A549 (cell line): ENCODE results near the gene KCND3. TPM values are rescaled to one million over a fixed set of nuclear protein-coding genes. Genes with fewer than 3 reads are reported as not detected.

Experiments used
- ATAC-seq, 2 experiments: fragments of 200-7000 bp in 1 of 2; fragments of >200 bp in 1 of 2; cut with Nextera tagmentation in 1 of 2; cut with Tn5 transposase in 1 of 2; 3 replicates each; pipeline versions ENCODE4 v1.8.0 to v1.9.1; 2018 to 2020; ENCODE audit warnings: mild to moderate bottlenecking in 1 of 2, moderate library complexity in 1 of 2
- CTCF ChIA-PET: fragments of 300-600 bp; sonication (Branson Sonifier 250); formaldehyde crosslinking; extraction: SDS; loops from one replicate; lab custom pipeline; 2021; ENCODE audit warnings: antibody characterized with exemption, inconsistent platforms; lab: Yijun Ruan, JAX
- POLR2A ChIA-PET: fragments of 350-600 bp; formaldehyde crosslinking; extraction: SDS; loops from one replicate; lab custom pipeline; 2021; ENCODE audit warnings: antibody characterized with exemption, inconsistent platforms; lab: Yijun Ruan, JAX
- DNase-seq, 2 experiments: peaks; one replicate each; pipeline versions ENCODE4 v3.0.0 to v3.0.0-alpha.2; 2011 to 2016; ENCODE audit warnings: low read depth in 1 of 2, low spot score in 1 of 2
- FAIRE-seq: peaks from 2 replicates; lab custom pipeline; 2011; peaks lifted over from hg19 to GRCh38; lab: Jason Lieb, UNC
- H3K27ac ChIP-seq, 2 experiments: fragments of >200 bp; sonication (Bioruptor Twin); formaldehyde crosslinking; 3 replicates each; pipeline ENCODE4 v1.5.1; 2016 to 2017
- H3K4me1 ChIP-seq: fragments of >200 bp; sonication (Bioruptor Twin); formaldehyde crosslinking; 3 replicates; pipeline ENCODE4 v1.6.1; 2016
- H3K4me2 ChIP-seq: fragments of >200 bp; sonication (Bioruptor Twin); formaldehyde crosslinking; 3 replicates; pipeline ENCODE4 v1.6.1; 2016
- H3K4me3 ChIP-seq: fragments of >200 bp; sonication (Bioruptor Twin); formaldehyde crosslinking; 3 replicates; pipeline ENCODE4 v1.5.1; 2016
- H3K9me3 ChIP-seq: fragments of >200 bp; sonication (Bioruptor Twin); formaldehyde crosslinking; 3 replicates; pipeline ENCODE4 v1.6.1; 2016
- BHLHE40 ChIP-seq: IDR thresholded peaks from 2 replicates; pipeline ENCODE4 v1.6.1; 2012; ENCODE audit warnings: low read depth, low read length, inconsistent platforms
- CEBPB ChIP-seq, 2 experiments: fragments of >200 bp in 1 of 2; sonication (Bioruptor Twin) in 1 of 2; formaldehyde crosslinking in 1 of 2; IDR thresholded peaks; 2 replicates each; pipeline ENCODE4 v1.6.1; 2012 to 2016
- CHD2 ChIP-seq: fragments of 150-350 bp; IDR thresholded peaks from 2 replicates; pipeline ENCODE4 v1.6.1; 2014; ENCODE audit warnings: low read length; ENCODE audit not compliant: partially characterized antibody
- E2F6 ChIP-seq: IDR thresholded peaks from 2 replicates; pipeline ENCODE4 v1.6.1; 2012; ENCODE audit warnings: low read depth, borderline replicate concordance
- EHF ChIP-seq: fragments of 250-450 bp; sonication (Bioruptor Pico); IDR thresholded peaks from 2 replicates; pipeline ENCODE4 v1.5.0; 2020; ENCODE audit warnings: mild to moderate bottlenecking
- ESRRA ChIP-seq: fragments of 150-350 bp; IDR thresholded peaks from 2 replicates; pipeline ENCODE4 v1.6.1; 2014; ENCODE audit warnings: mild to moderate bottlenecking, low read length, borderline replicate concordance
- FOSB ChIP-seq: fragments of 250-450 bp; sonication (Bioruptor Pico); IDR thresholded peaks from 2 replicates; pipeline ENCODE4 v1.5.0; 2020; ENCODE audit warnings: mild to moderate bottlenecking, moderate library complexity
- KDM1A ChIP-seq: fragments of 200-600 bp; sonication (generic); IDR thresholded peaks from 2 replicates; pipeline ENCODE4 v1.6.1; 2016; ENCODE audit warnings: low read depth, mild to moderate bottlenecking
- MAFK ChIP-seq: fragments of 450-650 bp; IDR thresholded peaks from 2 replicates; pipeline ENCODE4 v1.6.1; 2014; ENCODE audit not compliant: partially characterized antibody
- MAX ChIP-seq: IDR thresholded peaks from 2 replicates; pipeline ENCODE4 v1.6.1; 2012
- NPAS2 ChIP-seq: fragments of 250-450 bp; sonication (Bioruptor Pico); IDR thresholded peaks from 2 replicates; pipeline ENCODE4 v1.8.0; 2022; ENCODE audit warnings: mild to moderate bottlenecking, moderate library complexity, borderline replicate concordance
- PBX3 ChIP-seq: IDR thresholded peaks from 2 replicates; pipeline ENCODE4 v1.6.1; 2012
- POLR2A ChIP-seq: IDR thresholded peaks from 2 replicates; pipeline ENCODE4 v1.6.1; 2012; ENCODE audit warnings: mild to moderate bottlenecking, low read length
- POLR2AphosphoS2 ChIP-seq: conservative IDR thresholded peaks from 2 replicates; pipeline ENCODE4 v1.6.1; 2012; ENCODE audit warnings: low read length, improper control_type of control experiment, inconsistent platforms
- RAD21 ChIP-seq, 2 experiments: fragments of >200 bp in 1 of 2; sonication (Bioruptor Twin) in 1 of 2; formaldehyde crosslinking in 1 of 2; IDR thresholded peaks in 1 of 2; conservative IDR thresholded peaks in 1 of 2; 2 replicates in 1 of 2; 3 replicates in 1 of 2; pipeline ENCODE4 v1.6.1; 2012 to 2018; ENCODE audit warnings: inconsistent platforms in 1 of 2
- REST ChIP-seq: fragments of 200-600 bp; sonication (generic); IDR thresholded peaks from 2 replicates; pipeline ENCODE4 v1.6.1; 2016; ENCODE audit warnings: antibody characterized with exemption, mild to moderate bottlenecking, moderate library complexity
- RFX5 ChIP-seq: fragments of 450-650 bp; IDR thresholded peaks from 2 replicates; pipeline ENCODE4 v1.7.1; 2014; ENCODE audit warnings: antibody characterized with exemption, mild to moderate bottlenecking, moderate library complexity
- TFCP2L1 ChIP-seq: fragments of 250-450 bp; sonication (Bioruptor Pico); IDR thresholded peaks from 2 replicates; pipeline ENCODE4 v1.5.0; 2021; ENCODE audit warnings: mild to moderate bottlenecking
- USF2 ChIP-seq: fragments of 450-650 bp; IDR thresholded peaks from 2 replicates; pipeline ENCODE4 v1.6.1; 2014; ENCODE audit warnings: antibody characterized with exemption
- ZSCAN20 ChIP-seq: fragments of 250-450 bp; sonication (Bioruptor Pico); IDR thresholded peaks from 2 replicates; pipeline ENCODE4 v1.8.0; 2022; ENCODE audit warnings: mild to moderate bottlenecking, moderate library complexity
- WGBS: methylation state at CpG from one replicate; pipeline ENCODE4 v1.1.6; 2017; ENCODE audit errors: missing lambda C conversion rate; 5-methylcytosine and 5-hydroxymethylcytosine counted together
- polyA plus RNA-seq, 4 experiments: library from polyadenylated mRNA; depleted of rRNA in 3 of 4; stranded (reverse); fragments of >200 nt; fragmentation: RNase III in 1 of 4; extraction: RNeasy Plus Mini Kit Qiagen cat#74134 plus additional on column Dnase treatment in 1 of 4; gene quantifications; 2 replicates in 3 of 4; 3 replicates in 1 of 4; pipeline ENCODE4 v1.2.3, GENCODE V29; 2011 to 2017

The KCND3 gene
- polyA plus RNA-seq, 2 of the 4 experiments (the other 2 are of a cell fraction), result not detected

GRCh38 chr1:111895469-111895868 is 94.0 kb downstream of the KCND3 start (continued):
- TF ChIP-seq E2F6, result no peak
- no peak for TF ChIP-seq CEBPB (IDR thresholded peaks at IDR 0.05)
- TF ChIP-seq RAD21 (conservative IDR thresholded peaks at IDR 0.05 in 1 of 2, IDR thresholded peaks at IDR 0.05 in 1 of 2), result no peak
- no peak for TF ChIP-seq EHF

- POLR2A ChIA-PET, result no interaction called here
- no peak for DNase-seq
- no peak for ATAC-seq
- Histone ChIP-seq H3K4me1 (no peaks in the 10 kb centered on the region), H3K27ac (no peak overlapping the region), H3K9me3 (no peaks in the 10 kb centered on the region), H3K4me3 (no peak overlapping the region), H3K4me2 (no peak overlapping the region)
- CTCF ChIA-PET, result no interaction called here
- FAIRE-seq, result no peak
- no peak for TF ChIP-seq KDM1A
- no peak for TF ChIP-seq ZSCAN20
- no peak for TF ChIP-seq CEBPB (IDR thresholded peaks at IDR 0.05)
- no peak for TF ChIP-seq E2F6
- no peak for TF ChIP-seq CHD2
- TF ChIP-seq REST, result no peak
- no peak for TF ChIP-seq POLR2AphosphoS2
- TF ChIP-seq FOSB, result no peak
- TF ChIP-seq EHF, result no peak
- WGBS, result 0% methylated on average over 2 of the region's 2 CpGs
Measured at GRCh38 chr1:111895017-111895416, 94.5 kb downstream of the KCND3 start.

GRCh38 chr1:111894497-111894896 is 95.0 kb downstream of the KCND3 start:
- ChIA-PET POLR2A (no interaction called here), CTCF (no interaction called here)
- Histone ChIP-seq H3K27ac (no peak overlapping the region), H3K9me3 (no peaks in the 10 kb centered on the region), H3K4me1 (no peaks in the 10 kb centered on the region), H3K4me3 (no peak overlapping the region), H3K4me2 (no peak overlapping the region)
- FAIRE-seq (no peak), ATAC-seq (no peak), DNase-seq (no peak)
- WGBS, result 40% methylated on average over 4 of the region's 6 CpGs
- TF ChIP-seq MAFK, result no peak
- no peak for TF ChIP-seq MAX
- TF ChIP-seq POLR2A, result no peak
- TF ChIP-seq BHLHE40, result no peak

- no peak overlapping the region for H3K4me2 ChIP-seq
- POLR2A ChIA-PET, result no interaction called here
- ATAC-seq (no peak), DNase-seq (no peak), FAIRE-seq (no peak)
- no peaks in the 10 kb centered on the region for H3K9me3 ChIP-seq
- H3K4me3 ChIP-seq, result no peak overlapping the region
- H3K4me1 ChIP-seq, result no peaks in the 10 kb centered on the region
- CTCF ChIA-PET, result no interaction called here
- TF ChIP-seq ESRRA (no peak), USF2 (no peak), NPAS2 (CRISPR knock-in tag) (no peak), EHF (no peak), POLR2A (no peak), TFCP2L1 (CRISPR knock-in tag) (no peak), POLR2AphosphoS2 (no peak), PBX3 (no peak), RFX5 (no peak)
- TF ChIP-seq, all 56 proteins: peak for 0
- 10% methylated on average over 3 of the region's 3 CpGs for WGBS
- H3K27ac ChIP-seq, result no peak overlapping the region
Measured at GRCh38 chr1:111891566-111891965, 97.9 kb downstream of the KCND3 start.
